Neural cell (in vitro differentiated cells): ENCODE data around the gene KCTD19.

Source experiments
- EP300 ChIP-seq: fragments of 450-650 bp; conservative IDR thresholded peaks from 2 replicates; pipeline ENCODE4 v1.6.1; 2014; ENCODE audit warnings: antibody characterized with exemption, mild to moderate bottlenecking, moderate library complexity; ENCODE audit not compliant: poor library complexity, severe bottlenecking
- EZH2 ChIP-seq: fragments of 200-600, 300-800 bp; shearing (Covaris generic), sonication (generic); IDR thresholded peaks from 2 replicates; pipeline ENCODE4 v1.6.1; 2014; ENCODE audit warnings: antibody characterized with exemption, low read length, borderline replicate concordance, mild to moderate bottlenecking; ENCODE audit not compliant: insufficient read depth, poor library complexity, severe bottlenecking
- MXI1 ChIP-seq: fragments of 450-650 bp; conservative IDR thresholded peaks from 2 replicates; pipeline ENCODE4 v1.6.1; 2014; ENCODE audit warnings: antibody characterized with exemption, mild to moderate bottlenecking; ENCODE audit not compliant: poor library complexity, severe bottlenecking
- POLR2AphosphoS5 ChIP-seq: IDR thresholded peaks from 2 replicates; pipeline ENCODE4 v1.6.1; 2012
- RAD21 ChIP-seq: fragments of 450-650 bp; conservative IDR thresholded peaks from 2 replicates; pipeline ENCODE4 v1.6.1; 2014; ENCODE audit warnings: antibody characterized with exemption, mild to moderate bottlenecking, moderate library complexity
- SMC3 ChIP-seq: fragments of 450-650 bp; conservative IDR thresholded peaks from 2 replicates; pipeline ENCODE4 v1.6.1; 2014; ENCODE audit warnings: antibody characterized with exemption, mild to moderate bottlenecking, moderate library complexity; ENCODE audit not compliant: poor library complexity
- TAF1 ChIP-seq: IDR thresholded peaks from 2 replicates; pipeline ENCODE4 v1.6.1; 2012; ENCODE audit warnings: low read depth
- TF ChIP-seq, protein P1 (sequence below): fragments of 450-650 bp; IDR thresholded peaks from 2 replicates; pipeline ENCODE4 v1.5.1; 2014; ENCODE audit warnings: antibody characterized with exemption, mild to moderate bottlenecking, moderate library complexity; ENCODE audit not compliant: poor library complexity, severe bottlenecking
- TF ChIP-seq, protein P2 (sequence below): IDR thresholded peaks from 2 replicates; pipeline ENCODE4 v1.6.1; 2012; ENCODE audit warnings: borderline replicate concordance

DNA sequence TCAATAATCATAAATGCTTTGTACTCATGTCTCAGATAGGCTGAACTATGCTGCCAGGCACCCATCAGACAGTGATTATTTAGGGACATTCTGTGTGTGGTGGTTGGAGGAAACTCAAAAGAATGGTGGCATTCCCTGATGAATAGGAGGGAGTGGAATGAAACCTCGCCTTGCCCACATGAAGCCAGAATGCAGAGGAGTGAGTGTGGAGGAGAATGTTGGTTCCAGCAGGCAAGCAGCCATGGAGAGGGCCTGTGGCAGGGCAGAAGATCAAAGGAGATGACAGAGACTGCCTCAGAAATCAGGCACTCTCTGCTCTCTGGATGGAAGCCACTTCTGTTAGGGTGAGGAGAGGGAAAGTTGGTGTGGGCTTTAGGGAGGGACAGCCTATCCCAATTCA lies 22.5 kb downstream of the KCTD19 start:
- TF ChIP-seq, protein P1, sequence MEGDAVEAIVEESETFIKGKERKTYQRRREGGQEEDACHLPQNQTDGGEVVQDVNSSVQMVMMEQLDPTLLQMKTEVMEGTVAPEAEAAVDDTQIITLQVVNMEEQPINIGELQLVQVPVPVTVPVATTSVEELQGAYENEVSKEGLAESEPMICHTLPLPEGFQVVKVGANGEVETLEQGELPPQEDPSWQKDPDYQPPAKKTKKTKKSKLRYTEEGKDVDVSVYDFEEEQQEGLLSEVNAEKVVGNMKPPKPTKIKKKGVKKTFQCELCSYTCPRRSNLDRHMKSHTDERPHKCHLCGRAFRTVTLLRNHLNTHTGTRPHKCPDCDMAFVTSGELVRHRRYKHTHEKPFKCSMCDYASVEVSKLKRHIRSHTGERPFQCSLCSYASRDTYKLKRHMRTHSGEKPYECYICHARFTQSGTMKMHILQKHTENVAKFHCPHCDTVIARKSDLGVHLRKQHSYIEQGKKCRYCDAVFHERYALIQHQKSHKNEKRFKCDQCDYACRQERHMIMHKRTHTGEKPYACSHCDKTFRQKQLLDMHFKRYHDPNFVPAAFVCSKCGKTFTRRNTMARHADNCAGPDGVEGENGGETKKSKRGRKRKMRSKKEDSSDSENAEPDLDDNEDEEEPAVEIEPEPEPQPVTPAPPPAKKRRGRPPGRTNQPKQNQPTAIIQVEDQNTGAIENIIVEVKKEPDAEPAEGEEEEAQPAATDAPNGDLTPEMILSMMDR: no peak
- TF ChIP-seq POLR2AphosphoS5 (no peak), EZH2 (no peak), RAD21 (no peak), TAF1 (no peak), SMC3 (no peak), EP300 (no peak), MXI1 (no peak)
- TF ChIP-seq, protein P2, sequence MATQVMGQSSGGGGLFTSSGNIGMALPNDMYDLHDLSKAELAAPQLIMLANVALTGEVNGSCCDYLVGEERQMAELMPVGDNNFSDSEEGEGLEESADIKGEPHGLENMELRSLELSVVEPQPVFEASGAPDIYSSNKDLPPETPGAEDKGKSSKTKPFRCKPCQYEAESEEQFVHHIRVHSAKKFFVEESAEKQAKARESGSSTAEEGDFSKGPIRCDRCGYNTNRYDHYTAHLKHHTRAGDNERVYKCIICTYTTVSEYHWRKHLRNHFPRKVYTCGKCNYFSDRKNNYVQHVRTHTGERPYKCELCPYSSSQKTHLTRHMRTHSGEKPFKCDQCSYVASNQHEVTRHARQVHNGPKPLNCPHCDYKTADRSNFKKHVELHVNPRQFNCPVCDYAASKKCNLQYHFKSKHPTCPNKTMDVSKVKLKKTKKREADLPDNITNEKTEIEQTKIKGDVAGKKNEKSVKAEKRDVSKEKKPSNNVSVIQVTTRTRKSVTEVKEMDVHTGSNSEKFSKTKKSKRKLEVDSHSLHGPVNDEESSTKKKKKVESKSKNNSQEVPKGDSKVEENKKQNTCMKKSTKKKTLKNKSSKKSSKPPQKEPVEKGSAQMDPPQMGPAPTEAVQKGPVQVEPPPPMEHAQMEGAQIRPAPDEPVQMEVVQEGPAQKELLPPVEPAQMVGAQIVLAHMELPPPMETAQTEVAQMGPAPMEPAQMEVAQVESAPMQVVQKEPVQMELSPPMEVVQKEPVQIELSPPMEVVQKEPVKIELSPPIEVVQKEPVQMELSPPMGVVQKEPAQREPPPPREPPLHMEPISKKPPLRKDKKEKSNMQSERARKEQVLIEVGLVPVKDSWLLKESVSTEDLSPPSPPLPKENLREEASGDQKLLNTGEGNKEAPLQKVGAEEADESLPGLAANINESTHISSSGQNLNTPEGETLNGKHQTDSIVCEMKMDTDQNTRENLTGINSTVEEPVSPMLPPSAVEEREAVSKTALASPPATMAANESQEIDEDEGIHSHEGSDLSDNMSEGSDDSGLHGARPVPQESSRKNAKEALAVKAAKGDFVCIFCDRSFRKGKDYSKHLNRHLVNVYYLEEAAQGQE: no peak
